OCI-LY1 (cell line): ENCODE results near the gene GRB14.
"Not testable (repeated sequence)": the region's sequence is repeated elsewhere in the genome, so short reads cannot be mapped to it uniquely, and the experiment has no call there.

Source experiments
- H2AFZ ChIP-seq: fragments of 200-600 bp; sonication (generic), shearing (Covaris generic); 2 replicates; pipeline ENCODE4 v1.6.0; 2014; ENCODE audit warnings: antibody characterized with exemption, mild to moderate bottlenecking, low read length
- H3F3A ChIP-seq: fragments of 200-600 bp; sonication (generic), shearing (Covaris generic); 2 replicates; pipeline ENCODE4 v1.6.0; 2014; ENCODE audit warnings: mild to moderate bottlenecking, antibody characterized with exemption, low read length, moderate library complexity; ENCODE audit not compliant: insufficient read depth
- H3K27ac ChIP-seq: fragments of 200-600 bp; sonication (generic); 2 replicates; pipeline ENCODE4 v1.5.1; 2014; ENCODE audit warnings: low read length, mixed run types, mild to moderate bottlenecking, low read depth; ENCODE audit not compliant: poor library complexity, severe bottlenecking
- H3K27me3 ChIP-seq: fragments of 200-600 bp; sonication (generic); 2 replicates; pipeline ENCODE4 v1.6.0; 2014; ENCODE audit warnings: antibody characterized with exemption, mild to moderate bottlenecking, low read length, moderate library complexity; ENCODE audit not compliant: insufficient read depth
- H3K36me3 ChIP-seq: fragments of 200-600 bp; sonication (generic); 2 replicates; pipeline ENCODE4 v1.6.1; 2014; ENCODE audit warnings: mild to moderate bottlenecking, antibody characterized with exemption, low read length, moderate library complexity, mixed read lengths; ENCODE audit not compliant: insufficient read depth
- H3K4me1 ChIP-seq: fragments of 200-600 bp; sonication (generic); 2 replicates; pipeline ENCODE4 v1.5.1; 2014; ENCODE audit warnings: mild to moderate bottlenecking, low read length, moderate library complexity; ENCODE audit not compliant: insufficient read depth, severe bottlenecking
- H3K4me2 ChIP-seq: fragments of 200-600 bp; sonication (generic), shearing (Covaris generic); 2 replicates; pipeline ENCODE4 v1.6.1; 2014; ENCODE audit warnings: low read length
- H3K4me3 ChIP-seq: fragments of 200-600 bp; sonication (generic); 2 replicates; pipeline ENCODE4 v1.5.1; 2014; ENCODE audit warnings: low read length, low read depth, mild to moderate bottlenecking, mixed read lengths; ENCODE audit not compliant: poor library complexity, severe bottlenecking
- H3K79me2 ChIP-seq: fragments of 200-600 bp; shearing (Covaris generic); 2 replicates; pipeline ENCODE4 v1.6.1; 2016; ENCODE audit warnings: mixed run types, low read length, mixed read lengths; ENCODE audit not compliant: insufficient read depth
- H3K9ac ChIP-seq: fragments of 200-600 bp; sonication (generic), shearing (Covaris generic); 2 replicates; pipeline ENCODE4 v1.6.1; 2014; ENCODE audit warnings: mild to moderate bottlenecking, low read length, mixed read lengths
- H3K9me2 ChIP-seq: fragments of 200-600 bp; sonication (generic), shearing (Covaris generic); 2 replicates; pipeline ENCODE4 v1.6.1; 2014; ENCODE audit warnings: low read depth, mild to moderate bottlenecking, low read length, mixed read lengths
- H3K9me3 ChIP-seq: fragments of 200-600 bp; shearing (Covaris generic); 2 replicates; pipeline ENCODE4 v1.6.1; 2014; ENCODE audit warnings: low read length, mixed read lengths
- H4K20me1 ChIP-seq: fragments of 200-600 bp; sonication (generic), shearing (Covaris generic); 2 replicates; pipeline ENCODE4 v1.6.0; 2016; ENCODE audit warnings: mild to moderate bottlenecking, low read length; ENCODE audit not compliant: insufficient read depth
- CTCF ChIP-seq: fragments of 200-600 bp; sonication (generic), shearing (Covaris generic); IDR thresholded peaks from 2 replicates; pipeline ENCODE4 v1.5.1; 2017; ENCODE audit warnings: mild to moderate bottlenecking, antibody characterized with exemption, low read length, moderate library complexity, mixed read lengths
- EZH2 ChIP-seq: fragments of 200-600 bp; sonication (generic), shearing (Covaris generic); IDR thresholded peaks from 2 replicates; pipeline ENCODE4 v1.8.0; 2017; ENCODE audit warnings: borderline replicate concordance, mixed run types, mild to moderate bottlenecking, antibody characterized with exemption, low read length, moderate library complexity, mixed read lengths

GRB14 gene

GRCh38 chr2:164642268-164642667 lies 21.0 kb upstream of the GRB14 start:
- Histone ChIP-seq H3K9me3 (no peaks in the 10 kb centered on the region), H3K4me1 (no peaks in the 10 kb centered on the region), H3K27me3 (no peaks in the 10 kb centered on the region), H3K9ac (no peak overlapping the region), H4K20me1 (no peaks in the 10 kb centered on the region), H3K27ac (no peak overlapping the region), H3F3A (no peaks in the 10 kb centered on the region), H3K4me3 (no peak overlapping the region), H3K4me2 (no peak overlapping the region), H3K36me3 (no peaks in the 10 kb centered on the region), H3K79me2 (no peaks in the 10 kb centered on the region), H3K9me2 (no peaks in the 10 kb centered on the region), H2AFZ (no peak overlapping the region)
- TF ChIP-seq EZH2: no peak
- TF ChIP-seq CTCF: no peak

DNA sequence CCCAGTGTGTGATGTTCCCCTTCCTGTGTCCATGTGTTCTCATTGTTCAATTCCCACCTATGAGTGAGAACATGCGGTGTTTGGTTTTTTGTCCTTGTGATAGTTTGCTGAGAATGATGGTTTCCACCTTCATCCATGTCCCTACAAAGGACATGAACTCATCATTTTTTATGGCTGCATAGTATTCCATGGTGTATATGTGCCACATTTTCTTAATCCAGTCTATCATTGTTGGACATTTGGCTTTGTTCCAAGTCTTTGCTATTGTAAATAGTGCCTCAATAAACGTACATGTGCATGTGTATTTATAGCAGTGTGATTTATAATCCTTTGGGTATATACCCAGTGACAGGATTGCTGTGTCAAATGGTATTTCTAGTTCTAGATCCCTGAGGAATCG lies 7.0 kb upstream of the GRB14 start:
- H3F3A ChIP-seq, H3K4me1 ChIP-seq, H3K27me3 ChIP-seq, H4K20me1 ChIP-seq, H3K4me2 ChIP-seq, H3K36me3 ChIP-seq, H3K4me3 ChIP-seq, H3K27ac ChIP-seq, H3K9ac ChIP-seq, H3K9me2 ChIP-seq, H3K79me2 ChIP-seq, H3K9me3 ChIP-seq, H2AFZ ChIP-seq: not testable (repeated sequence)

GRCh38 chr2:164625378-164625971 lies 4.2 kb upstream of the GRB14 start:
- Histone ChIP-seq H3K9ac (no peak overlapping the region), H3K9me3 (no peaks in the 10 kb centered on the region), H4K20me1 (no peaks in the 10 kb centered on the region), H3K27ac (no peak overlapping the region), H3K36me3 (no peaks in the 10 kb centered on the region), H3K4me1 (no peaks in the 10 kb centered on the region), H3K79me2 (no peaks in the 10 kb centered on the region), H3K4me3 (no peak overlapping the region), H3K9me2 (no peaks in the 10 kb centered on the region), H2AFZ (no peak overlapping the region), H3K4me2 (no peak overlapping the region), H3F3A (no peaks in the 10 kb centered on the region), H3K27me3 (no peaks in the 10 kb centered on the region)
- TF ChIP-seq EZH2: no peak
- no peak for TF ChIP-seq CTCF

DNA sequence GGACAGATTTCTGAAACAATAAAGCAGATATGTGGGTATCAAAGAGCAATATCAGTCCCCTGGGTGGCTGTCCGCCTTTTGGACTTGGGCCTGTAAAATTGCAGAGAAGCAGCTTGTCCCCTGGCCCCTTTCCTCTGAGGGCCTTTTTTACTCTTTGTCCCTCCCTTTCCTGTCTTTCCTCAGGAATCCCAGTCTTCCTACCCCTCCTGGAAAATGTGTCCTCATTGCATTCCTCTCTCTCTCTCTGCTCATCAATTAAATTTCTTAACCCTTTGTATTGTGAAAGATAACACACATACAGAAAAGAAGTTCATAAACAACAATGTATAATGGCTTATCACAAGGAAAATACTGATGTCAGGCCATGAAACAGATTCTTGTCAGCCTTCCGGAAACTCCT lies 3.0 kb upstream of the GRB14 start:
- Histone ChIP-seq H2AFZ (no peak overlapping the region), H3K4me2 (no peak overlapping the region), H3K9me2 (no peaks in the 10 kb centered on the region)

More for the DNA sequence above, 3.0 kb upstream of the GRB14 start:
- Histone ChIP-seq H3K79me2 (no peaks in the 10 kb centered on the region), H3K27me3 (no peaks in the 10 kb centered on the region), H3F3A (no peaks in the 10 kb centered on the region), H3K27ac (no peak overlapping the region), H4K20me1 (no peaks in the 10 kb centered on the region), H3K4me1 (no peaks in the 10 kb centered on the region), H3K9me3 (no peaks in the 10 kb centered on the region), H3K9ac (no peak overlapping the region), H3K4me3 (no peak overlapping the region), H3K36me3 (no peaks in the 10 kb centered on the region)
- TF ChIP-seq CTCF (no peak), EZH2 (no peak)
